ENCODE data around the gene ZCCHC4. TPM values are rescaled to one million over a fixed set of nuclear protein-coding genes. Genes with fewer than 3 reads are reported as not detected.
"Not testable (repeated sequence)": the region's sequence is repeated elsewhere in the genome, so short reads cannot be mapped to it uniquely, and the experiment has no call there.

The ZCCHC4 gene
- total RNA-seq, 1 donor from 2014 or later: 10.2 TPM

- Mint-ChIP-seq H3K27me3 (ENCODE audit: low read depth, unreplicated experiment) (no peaks in the 10 kb centered on the region), H3K4me3 (ENCODE audit: unreplicated experiment) (no peak overlapping the region), H3K4me1 (ENCODE audit: low read depth, unreplicated experiment) (peaks cover 14% of the 10 kb centered on the region), H3K27ac (ENCODE audit: unreplicated experiment) (peak overlapping the region; percentile 21), H3K36me3 (ENCODE audit: low read depth, unreplicated experiment) (peaks cover 2% of the 10 kb centered on the region), H3K9me3 (ENCODE audit: unreplicated experiment) (no peaks in the 10 kb centered on the region)
- Histone ChIP-seq H3K4me2 (ENCODE audit: low read length) (peak overlapping the region; percentile 50), H3K36me3 (ENCODE audit: insufficient read depth, low read length) (no peaks in the 10 kb centered on the region), H3K79me2 (ENCODE audit: insufficient read depth, low read length) (peaks cover 3% of the 10 kb centered on the region), H3K4me3 (ENCODE audit: insufficient read depth, low read depth, low read length) (no peak overlapping the region), H3K4me1 (ENCODE audit: insufficient read depth, low read length) (peaks cover 5% of the 10 kb centered on the region), H3K27me3 (ENCODE audit: insufficient read depth, low read length) (no peaks in the 10 kb centered on the region), H3K9me3 (ENCODE audit: insufficient read depth, low read depth, low read length) (no peaks in the 10 kb centered on the region), H2AFZ (ENCODE audit: low read depth, low read length) (no peak overlapping the region), H4K20me1 (ENCODE audit: insufficient read depth, low read length) (no peaks in the 10 kb centered on the region), H3K9ac (ENCODE audit: low read length) (peak overlapping the region; percentile 21), H3K27ac (ENCODE audit: low read depth, low read length) (peak overlapping the region; percentile 62)
- DNase-seq (ENCODE audit: low read depth) (peak; percentile 31), FAIRE-seq (peak; percentile 72)
- TF ChIP-seq, protein P1, sequence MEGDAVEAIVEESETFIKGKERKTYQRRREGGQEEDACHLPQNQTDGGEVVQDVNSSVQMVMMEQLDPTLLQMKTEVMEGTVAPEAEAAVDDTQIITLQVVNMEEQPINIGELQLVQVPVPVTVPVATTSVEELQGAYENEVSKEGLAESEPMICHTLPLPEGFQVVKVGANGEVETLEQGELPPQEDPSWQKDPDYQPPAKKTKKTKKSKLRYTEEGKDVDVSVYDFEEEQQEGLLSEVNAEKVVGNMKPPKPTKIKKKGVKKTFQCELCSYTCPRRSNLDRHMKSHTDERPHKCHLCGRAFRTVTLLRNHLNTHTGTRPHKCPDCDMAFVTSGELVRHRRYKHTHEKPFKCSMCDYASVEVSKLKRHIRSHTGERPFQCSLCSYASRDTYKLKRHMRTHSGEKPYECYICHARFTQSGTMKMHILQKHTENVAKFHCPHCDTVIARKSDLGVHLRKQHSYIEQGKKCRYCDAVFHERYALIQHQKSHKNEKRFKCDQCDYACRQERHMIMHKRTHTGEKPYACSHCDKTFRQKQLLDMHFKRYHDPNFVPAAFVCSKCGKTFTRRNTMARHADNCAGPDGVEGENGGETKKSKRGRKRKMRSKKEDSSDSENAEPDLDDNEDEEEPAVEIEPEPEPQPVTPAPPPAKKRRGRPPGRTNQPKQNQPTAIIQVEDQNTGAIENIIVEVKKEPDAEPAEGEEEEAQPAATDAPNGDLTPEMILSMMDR (IDR thresholded peaks at IDR 0.05; ENCODE audit: insufficient read depth, low read depth, low read length): no peak
- no peak for TF ChIP-seq EZH2 (IDR thresholded peaks at IDR 0.05; ENCODE audit: insufficient read depth, low read length)
Measured at GRCh38 chr4:25320336-25320735, 7.8 kb downstream of the ZCCHC4 start.

DNA sequence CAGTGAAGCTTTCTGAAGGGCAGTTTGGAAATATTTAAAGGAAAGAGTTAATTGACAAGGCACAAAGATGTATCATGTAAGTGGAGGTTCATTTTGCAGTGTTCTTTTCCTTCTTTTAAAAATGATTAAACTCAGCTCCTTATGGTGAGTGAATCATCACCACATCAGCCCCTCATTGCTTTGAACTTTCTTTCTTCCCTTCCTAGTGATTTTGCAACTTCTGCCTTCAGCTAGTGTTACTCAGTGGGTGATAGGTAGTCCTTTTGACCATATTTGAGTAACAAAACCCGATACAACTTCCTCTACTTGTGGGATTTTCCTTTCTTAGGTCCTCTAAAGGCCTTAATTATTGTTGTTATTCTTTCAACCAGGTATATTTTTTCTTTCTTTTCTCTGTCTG lies 8.2 kb downstream of the ZCCHC4 start:
- peaks cover 5% of the 10 kb centered on the region for H3K4me1 ChIP-seq (ENCODE audit: insufficient read depth, low read length)
- peaks cover 14% of the 10 kb centered on the region for H3K4me1 Mint-ChIP-seq (ENCODE audit: low read depth, unreplicated experiment)
- H3K27me3 Mint-ChIP-seq (ENCODE audit: low read depth, unreplicated experiment): no peaks in the 10 kb centered on the region
- no peaks in the 10 kb centered on the region for H3K9me3 ChIP-seq (ENCODE audit: insufficient read depth, low read depth, low read length)
- H3K36me3 Mint-ChIP-seq (ENCODE audit: low read depth, unreplicated experiment): peaks cover 2% of the 10 kb centered on the region
- H3K27me3 ChIP-seq (ENCODE audit: insufficient read depth, low read length): no peaks in the 10 kb centered on the region
- H3K4me2 ChIP-seq (ENCODE audit: low read length): peak overlapping the region; percentile 50
- no peak overlapping the region for H3K4me3 Mint-ChIP-seq (ENCODE audit: unreplicated experiment)
- no peak overlapping the region for H3K4me3 ChIP-seq (ENCODE audit: insufficient read depth, low read depth, low read length)
- FAIRE-seq (peak; percentile 81), DNase-seq (ENCODE audit: low read depth) (peak; percentile 85)
- no peaks in the 10 kb centered on the region for H4K20me1 ChIP-seq (ENCODE audit: insufficient read depth, low read length)
- H3K36me3 ChIP-seq (ENCODE audit: insufficient read depth, low read length): no peaks in the 10 kb centered on the region
- no peaks in the 10 kb centered on the region for H3K9me3 Mint-ChIP-seq (ENCODE audit: unreplicated experiment)
- H3K27ac ChIP-seq (ENCODE audit: low read depth, low read length): peak overlapping the region; percentile 62
- H2AFZ ChIP-seq (ENCODE audit: low read depth, low read length): peak overlapping the region; percentile 12
- TF ChIP-seq, protein P1 (IDR thresholded peaks at IDR 0.05; ENCODE audit: insufficient read depth, low read depth, low read length): no peak
- TF ChIP-seq EZH2 (IDR thresholded peaks at IDR 0.05; ENCODE audit: insufficient read depth, low read length): no peak
- H3K9ac ChIP-seq (ENCODE audit: low read length): peak overlapping the region; percentile 21
- peak overlapping the region; percentile 21 for H3K27ac Mint-ChIP-seq (ENCODE audit: unreplicated experiment)
- peaks cover 3% of the 10 kb centered on the region for H3K79me2 ChIP-seq (ENCODE audit: insufficient read depth, low read length)

- Histone ChIP-seq H3K9ac (ENCODE audit: low read length) (no peak overlapping the region), H3K4me1 (ENCODE audit: insufficient read depth, low read length) (peaks cover 5% of the 10 kb centered on the region), H3K9me3 (ENCODE audit: insufficient read depth, low read depth, low read length) (no peaks in the 10 kb centered on the region), H3K27me3 (ENCODE audit: insufficient read depth, low read length) (no peaks in the 10 kb centered on the region), H3K27ac (ENCODE audit: low read depth, low read length) (no peak overlapping the region), H4K20me1 (ENCODE audit: insufficient read depth, low read length) (no peaks in the 10 kb centered on the region), H3K79me2 (ENCODE audit: insufficient read depth, low read length) (peaks cover 7% of the 10 kb centered on the region), H3K4me2 (ENCODE audit: low read length) (no peak overlapping the region), H2AFZ (ENCODE audit: low read depth, low read length) (no peak overlapping the region), H3K4me3 (ENCODE audit: insufficient read depth, low read depth, low read length) (no peak overlapping the region), H3K36me3 (ENCODE audit: insufficient read depth, low read length) (no peaks in the 10 kb centered on the region)
- Mint-ChIP-seq H3K9me3 (ENCODE audit: unreplicated experiment) (no peaks in the 10 kb centered on the region), H3K27me3 (ENCODE audit: low read depth, unreplicated experiment) (no peaks in the 10 kb centered on the region), H3K36me3 (ENCODE audit: low read depth, unreplicated experiment) (peaks cover 2% of the 10 kb centered on the region), H3K27ac (ENCODE audit: unreplicated experiment) (no peak overlapping the region), H3K4me1 (ENCODE audit: low read depth, unreplicated experiment) (peaks cover 14% of the 10 kb centered on the region), H3K4me3 (ENCODE audit: unreplicated experiment) (no peak overlapping the region)
- no peak for DNase-seq (ENCODE audit: low read depth)
- TF ChIP-seq EZH2 (IDR thresholded peaks at IDR 0.05; ENCODE audit: insufficient read depth, low read length): no peak
- TF ChIP-seq, protein P1 (IDR thresholded peaks at IDR 0.05; ENCODE audit: insufficient read depth, low read depth, low read length): no peak
- no peak for FAIRE-seq
Measured at GRCh38 chr4:25321703-25322102, 9.1 kb downstream of the ZCCHC4 start.

GRCh38 chr4:25328463-25328862 lies 15.9 kb downstream of the ZCCHC4 start:
- not testable (repeated sequence) for H3K9ac ChIP-seq (ENCODE audit: low read length); H3K4me2 ChIP-seq (ENCODE audit: low read length); H3K36me3 Mint-ChIP-seq (ENCODE audit: low read depth, unreplicated experiment); DNase-seq (ENCODE audit: low read depth); H3K27ac Mint-ChIP-seq (ENCODE audit: unreplicated experiment); H3K27me3 Mint-ChIP-seq (ENCODE audit: low read depth, unreplicated experiment); H4K20me1 ChIP-seq (ENCODE audit: insufficient read depth, low read length); H2AFZ ChIP-seq (ENCODE audit: low read depth, low read length); H3K4me1 Mint-ChIP-seq (ENCODE audit: low read depth, unreplicated experiment); H3K9me3 Mint-ChIP-seq (ENCODE audit: unreplicated experiment); H3K4me1 ChIP-seq (ENCODE audit: insufficient read depth, low read length); FAIRE-seq; H3K36me3 ChIP-seq (ENCODE audit: insufficient read depth, low read length); H3K27ac ChIP-seq (ENCODE audit: low read depth, low read length); H3K4me3 ChIP-seq (ENCODE audit: insufficient read depth, low read depth, low read length); H3K4me3 Mint-ChIP-seq (ENCODE audit: unreplicated experiment); H3K27me3 ChIP-seq (ENCODE audit: insufficient read depth, low read length); H3K9me3 ChIP-seq (ENCODE audit: insufficient read depth, low read depth, low read length)
- peaks cover 10% of the 10 kb centered on the region for H3K79me2 ChIP-seq (ENCODE audit: insufficient read depth, low read length)

All from astrocyte (in vitro differentiated cells and primary cell).